Lower lobe of right lung (tissue), 2 donors: ENCODE data around the gene SLC29A1. TPM values are rescaled to one million over a fixed set of nuclear protein-coding genes. Genes with fewer than 3 reads are reported as not detected.

Experiments used
- ATAC-seq, 2 donors: fragments of 200-7000 bp; cut with Tn5 transposase; one replicate each; pipeline ENCODE4 v1.9.1; 2020 to 2022; ENCODE audit warnings: mild to moderate bottlenecking in 2 of 2, moderate library complexity in 2 of 2
- DNase-seq: peaks from one replicate; pipeline ENCODE4 v3.0.0-alpha.2; 2020
- H3K27ac ChIP-seq: fragments of 200-600 bp; one replicate; pipeline ENCODE4 v1.8.0; 2022
- H3K27me3 ChIP-seq: fragments of 200-600 bp; one replicate; pipeline ENCODE4 v1.8.0; 2022; ENCODE audit warnings: low read depth
- H3K36me3 ChIP-seq: fragments of 200-600 bp; one replicate; pipeline ENCODE4 v1.8.0; 2022; ENCODE audit warnings: mild to moderate bottlenecking
- H3K4me1 ChIP-seq: fragments of 200-600 bp; one replicate; pipeline ENCODE4 v1.8.0; 2022
- H3K4me3 ChIP-seq: fragments of 200-600 bp; one replicate; pipeline ENCODE4 v1.8.0; 2022; ENCODE audit warnings: mild to moderate bottlenecking
- H3K9me3 ChIP-seq: fragments of 200-600 bp; one replicate; pipeline ENCODE4 v1.8.0; 2022
- intact Hi-C: fragments of 100-400 bp; cut with DNase I; formaldehyde crosslinking; loops from one replicate; pipeline ENCODE4 v1.11.0; 2022
- total RNA-seq: library from RNA; stranded (reverse); fragmentation: NEBNext Ultra II Directional; extraction: Animal tissue kit (Norgen Biotek cat#: 25700); gene quantifications from one replicate; pipeline ENCODE4 v1.2.1, GENCODE V29; 2021
- TF ChIP-seq, protein P1 (sequence below): fragments of 200-600 bp; IDR thresholded peaks from one replicate; pipeline ENCODE4 v1.8.0; 2022; ENCODE audit warnings: antibody characterized with exemption, mild to moderate bottlenecking
- donor health status: DM: no; HTN: yes; CAD: no; lungs with severe emphysema.

Gene SLC29A1
- total RNA-seq, 1 donor from 2014 or later, result 36.2 TPM

DNA sequence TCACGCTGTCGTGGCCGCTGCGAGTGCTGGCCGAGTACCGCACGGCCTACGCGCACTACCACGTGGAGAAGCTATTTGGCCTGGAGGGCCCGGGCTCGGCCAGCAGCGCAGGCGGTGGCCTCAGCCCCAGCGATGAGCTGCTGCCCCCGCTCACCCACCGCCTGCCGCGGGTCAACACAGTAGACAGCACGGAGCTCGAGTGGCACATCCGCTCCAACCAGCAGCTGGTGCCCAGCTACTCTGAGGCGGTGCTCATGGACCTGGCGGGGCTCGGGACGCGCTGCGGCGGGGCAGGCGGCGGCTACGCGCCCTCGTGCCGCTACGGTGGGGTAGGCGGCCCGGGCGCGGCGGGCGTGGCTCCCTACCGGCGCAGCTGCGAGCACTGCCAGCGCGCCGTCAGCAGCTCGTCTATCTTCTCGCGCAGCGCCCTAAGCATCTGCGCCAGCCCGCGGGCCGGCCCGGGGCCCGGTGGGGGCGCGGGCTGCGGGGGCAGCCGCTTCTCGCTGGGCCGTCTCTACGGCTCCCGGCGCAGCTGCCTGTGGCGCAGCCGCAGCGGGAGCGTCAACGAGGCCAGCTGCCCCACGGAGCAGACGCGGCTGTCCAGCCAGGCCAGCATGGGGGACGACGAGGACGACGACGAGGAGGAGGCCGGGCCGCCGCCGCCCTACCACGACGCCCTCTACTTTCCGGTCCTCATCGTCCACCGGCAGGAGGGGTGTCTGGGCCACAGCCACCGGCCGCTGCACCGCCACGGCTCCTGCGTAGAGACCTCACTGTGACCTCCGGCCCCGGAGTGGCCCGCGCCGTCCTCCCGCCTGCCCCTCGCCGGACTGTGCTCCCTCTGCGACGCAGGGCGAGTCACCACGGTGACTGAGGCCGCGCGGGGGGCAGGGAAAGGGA lies 52.6 kb downstream of the SLC29A1 start:
- TF ChIP-seq, protein P1, sequence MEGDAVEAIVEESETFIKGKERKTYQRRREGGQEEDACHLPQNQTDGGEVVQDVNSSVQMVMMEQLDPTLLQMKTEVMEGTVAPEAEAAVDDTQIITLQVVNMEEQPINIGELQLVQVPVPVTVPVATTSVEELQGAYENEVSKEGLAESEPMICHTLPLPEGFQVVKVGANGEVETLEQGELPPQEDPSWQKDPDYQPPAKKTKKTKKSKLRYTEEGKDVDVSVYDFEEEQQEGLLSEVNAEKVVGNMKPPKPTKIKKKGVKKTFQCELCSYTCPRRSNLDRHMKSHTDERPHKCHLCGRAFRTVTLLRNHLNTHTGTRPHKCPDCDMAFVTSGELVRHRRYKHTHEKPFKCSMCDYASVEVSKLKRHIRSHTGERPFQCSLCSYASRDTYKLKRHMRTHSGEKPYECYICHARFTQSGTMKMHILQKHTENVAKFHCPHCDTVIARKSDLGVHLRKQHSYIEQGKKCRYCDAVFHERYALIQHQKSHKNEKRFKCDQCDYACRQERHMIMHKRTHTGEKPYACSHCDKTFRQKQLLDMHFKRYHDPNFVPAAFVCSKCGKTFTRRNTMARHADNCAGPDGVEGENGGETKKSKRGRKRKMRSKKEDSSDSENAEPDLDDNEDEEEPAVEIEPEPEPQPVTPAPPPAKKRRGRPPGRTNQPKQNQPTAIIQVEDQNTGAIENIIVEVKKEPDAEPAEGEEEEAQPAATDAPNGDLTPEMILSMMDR, result no peak
- Histone ChIP-seq H3K27ac (no peak overlapping the region), H3K4me1 (peaks cover 4% of the 10 kb centered on the region), H3K4me3 (peak overlapping the region; percentile 39), H3K27me3 (peaks cover 65% of the 10 kb centered on the region), H3K9me3 (no peaks in the 10 kb centered on the region), H3K36me3 (no peaks in the 10 kb centered on the region)
- no peak for DNase-seq
- ATAC-seq, result peak; percentile 35 to 68
- intact Hi-C loops, result no loop called here

DNA sequence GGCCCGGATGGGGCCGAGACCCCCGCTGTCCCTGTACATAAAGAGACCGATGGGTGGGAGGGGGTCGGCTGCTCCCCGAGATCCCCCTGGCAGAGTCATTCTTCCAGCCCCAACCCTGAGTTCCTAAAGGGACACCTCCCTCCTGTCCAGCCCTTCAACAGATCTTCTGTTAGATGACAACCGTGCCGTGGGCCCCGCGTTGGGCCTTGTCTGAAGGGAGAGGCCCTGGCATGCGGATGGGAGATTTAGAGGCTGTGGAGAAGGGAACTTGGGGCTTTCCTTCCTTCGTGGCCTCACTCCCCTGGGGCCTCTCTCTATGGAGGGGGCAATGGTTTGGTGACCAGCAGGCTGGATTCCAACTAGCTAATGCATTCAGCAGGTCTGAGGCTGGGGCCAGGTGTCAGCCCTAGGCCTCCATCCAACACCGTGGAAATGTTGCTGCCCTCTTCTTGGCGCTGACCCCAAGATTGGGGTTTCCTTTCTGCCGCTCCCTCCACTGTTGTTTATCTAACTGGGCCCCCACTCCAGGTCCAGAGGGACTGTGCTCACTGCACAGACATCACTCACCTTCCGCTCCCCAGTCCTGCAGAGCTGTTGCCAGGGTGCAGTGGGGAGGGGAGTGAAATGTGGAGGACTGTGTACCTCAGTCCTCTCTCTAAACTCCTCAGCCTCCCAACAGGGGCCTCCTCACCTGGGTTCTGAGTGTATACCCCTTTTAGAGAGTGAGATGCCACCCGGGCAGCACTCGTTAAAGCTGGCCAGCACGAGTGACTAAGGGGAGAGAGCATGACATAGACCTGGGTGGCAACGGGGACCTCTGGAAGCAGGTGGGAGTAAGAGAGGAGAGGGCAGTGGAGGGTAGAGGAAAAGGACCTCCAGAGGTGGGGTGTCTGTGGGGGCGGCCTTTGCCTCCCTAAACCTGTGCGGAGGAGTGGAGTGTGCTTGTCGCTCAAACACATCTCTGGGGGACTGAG lies 53.6 kb downstream of the SLC29A1 start:
- H3K4me3 ChIP-seq, result no peak overlapping the region
- H3K36me3 ChIP-seq, result no peaks in the 10 kb centered on the region
- peaks cover 57% of the 10 kb centered on the region for H3K27me3 ChIP-seq
- DNase-seq (no peak), ATAC-seq (no peak)
- H3K9me3 ChIP-seq, result no peaks in the 10 kb centered on the region
- TF ChIP-seq, protein P1, result no peak
- H3K27ac ChIP-seq, result no peak overlapping the region
- peaks cover 4% of the 10 kb centered on the region for H3K4me1 ChIP-seq
- intact Hi-C loops, result no loop called here

DNA sequence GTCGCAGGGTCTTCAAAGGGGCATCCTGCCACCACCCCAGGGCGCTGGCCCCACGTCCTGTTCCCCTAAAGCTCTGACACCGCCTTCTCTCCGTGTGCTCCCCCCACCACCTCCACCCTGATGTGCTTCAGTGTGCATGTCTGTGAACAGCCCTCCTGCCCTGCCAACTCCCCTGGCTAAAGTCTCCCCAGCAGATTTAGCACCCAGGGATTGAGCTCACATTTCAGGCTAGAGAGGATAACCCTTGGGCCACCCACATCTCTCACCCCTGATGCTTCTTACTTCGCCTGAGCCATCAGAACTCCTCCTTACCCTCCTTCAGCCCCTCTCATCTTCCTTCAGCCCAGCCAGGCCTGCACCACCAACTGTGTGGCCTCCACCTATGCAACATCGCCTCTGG lies 54.4 kb downstream of the SLC29A1 start:
- no peaks in the 10 kb centered on the region for H3K36me3 ChIP-seq
- H3K4me3 ChIP-seq, result no peak overlapping the region
- H3K27ac ChIP-seq, result no peak overlapping the region
- H3K4me1 ChIP-seq, result peaks cover 4% of the 10 kb centered on the region
- H3K27me3 ChIP-seq, result peaks cover 49% of the 10 kb centered on the region
- intact Hi-C loops, result no loop called here
- ATAC-seq (no peak), DNase-seq (no peak)
- H3K9me3 ChIP-seq, result no peaks in the 10 kb centered on the region
- TF ChIP-seq, protein P1, result no peak

DNA sequence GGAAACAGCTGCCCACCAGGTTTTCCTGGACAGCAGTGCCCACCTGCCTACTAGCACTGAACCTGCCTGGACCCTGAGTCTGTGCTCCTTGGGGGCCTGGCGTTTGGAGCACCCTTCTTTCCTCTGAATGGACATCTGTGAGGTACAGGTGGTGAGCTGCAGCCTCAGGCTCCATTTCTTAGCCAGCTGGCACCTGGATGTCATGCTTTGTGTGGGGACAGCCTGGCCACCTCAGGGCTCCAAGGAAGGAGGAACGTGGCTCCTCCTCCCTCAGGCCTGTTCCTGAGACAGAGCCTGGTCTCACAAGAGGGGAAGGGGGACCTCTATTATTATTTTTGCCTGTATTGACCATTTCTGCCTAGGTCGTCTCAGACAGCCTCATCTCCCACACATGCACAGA lies 54.9 kb downstream of the SLC29A1 start:
- ATAC-seq, result no peak
- peaks cover 44% of the 10 kb centered on the region for H3K27me3 ChIP-seq
- H3K36me3 ChIP-seq, result no peaks in the 10 kb centered on the region

More for the DNA sequence above, 54.9 kb downstream of the SLC29A1 start:
- TF ChIP-seq, protein P1, result no peak
- no peak overlapping the region for H3K4me3 ChIP-seq
- no peak overlapping the region for H3K27ac ChIP-seq
- DNase-seq, result no peak
- H3K4me1 ChIP-seq, result peaks cover 4% of the 10 kb centered on the region
- intact Hi-C loops, result no loop called here
- H3K9me3 ChIP-seq, result no peaks in the 10 kb centered on the region
